Fibroblast of lung (primary cell): ENCODE data around the gene PPP1CB.

ENCODE experiments used
- EZH2 ChIP-seq: IDR thresholded peaks from 2 replicates; pipeline ENCODE4 v1.5.1; 2012; ENCODE audit warnings: low read length, control low read depth, mild to moderate bottlenecking; ENCODE audit errors: missing control alignments
- TF ChIP-seq, protein P1 (sequence below), 2 donors: IDR thresholded peaks in 1 of 2; conservative IDR thresholded peaks in 1 of 2; 1 replicate in 1 of 2; 2 replicates in 1 of 2; pipeline ENCODE4 v1.5.1; 2011 to 2012; ENCODE audit warnings: low read length in 2 of 2, control low read depth in 1 of 2, inconsistent platforms in 1 of 2, low read depth in 1 of 2, mild to moderate bottlenecking in 1 of 2

DNA sequence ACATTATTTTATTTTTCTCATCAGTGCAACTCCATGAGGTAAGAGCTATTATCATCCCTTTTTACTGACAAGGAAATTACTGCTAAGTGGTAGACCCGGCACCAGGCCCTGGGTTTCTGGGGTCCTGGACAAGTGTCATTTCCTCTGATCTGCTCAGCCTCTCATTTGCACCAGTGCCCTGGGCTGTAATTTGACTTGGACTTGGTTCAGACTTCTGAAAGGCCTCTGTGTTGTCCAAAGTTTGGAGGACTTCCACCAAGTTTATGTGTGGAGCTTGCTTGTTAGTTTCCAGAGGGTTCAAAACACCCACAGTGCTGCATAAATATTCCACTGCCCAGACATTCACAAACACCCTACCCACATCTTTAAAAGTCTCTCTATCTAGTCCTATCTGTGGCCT, 44.0 kb upstream of the PPP1CB start:
- TF ChIP-seq, protein P1, sequence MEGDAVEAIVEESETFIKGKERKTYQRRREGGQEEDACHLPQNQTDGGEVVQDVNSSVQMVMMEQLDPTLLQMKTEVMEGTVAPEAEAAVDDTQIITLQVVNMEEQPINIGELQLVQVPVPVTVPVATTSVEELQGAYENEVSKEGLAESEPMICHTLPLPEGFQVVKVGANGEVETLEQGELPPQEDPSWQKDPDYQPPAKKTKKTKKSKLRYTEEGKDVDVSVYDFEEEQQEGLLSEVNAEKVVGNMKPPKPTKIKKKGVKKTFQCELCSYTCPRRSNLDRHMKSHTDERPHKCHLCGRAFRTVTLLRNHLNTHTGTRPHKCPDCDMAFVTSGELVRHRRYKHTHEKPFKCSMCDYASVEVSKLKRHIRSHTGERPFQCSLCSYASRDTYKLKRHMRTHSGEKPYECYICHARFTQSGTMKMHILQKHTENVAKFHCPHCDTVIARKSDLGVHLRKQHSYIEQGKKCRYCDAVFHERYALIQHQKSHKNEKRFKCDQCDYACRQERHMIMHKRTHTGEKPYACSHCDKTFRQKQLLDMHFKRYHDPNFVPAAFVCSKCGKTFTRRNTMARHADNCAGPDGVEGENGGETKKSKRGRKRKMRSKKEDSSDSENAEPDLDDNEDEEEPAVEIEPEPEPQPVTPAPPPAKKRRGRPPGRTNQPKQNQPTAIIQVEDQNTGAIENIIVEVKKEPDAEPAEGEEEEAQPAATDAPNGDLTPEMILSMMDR (conservative IDR thresholded peaks at IDR 0.05 in 1 of 2, IDR thresholded peaks at IDR 0.05 in 1 of 2; ENCODE audit: low read depth in 1 of 2, low read length in 2 of 2), result no peak
- TF ChIP-seq EZH2, result no peak
